B cell (primary cell): ENCODE results near the gene SH3YL1.

Experiments used
- CTCF ChIP-seq: fragments of 200-600 bp; IDR thresholded peaks from one replicate; pipeline ENCODE4 v1.8.0; 2022; ENCODE audit warnings: antibody characterized with exemption, mild to moderate bottlenecking
- EZH2 ChIP-seq: IDR thresholded peaks from 2 replicates; pipeline ENCODE4 v1.6.1; 2012; ENCODE audit warnings: borderline replicate concordance, low read depth, mild to moderate bottlenecking, moderate library complexity, low read length; ENCODE audit not compliant: insufficient read depth, poor library complexity, severe bottlenecking

DNA sequence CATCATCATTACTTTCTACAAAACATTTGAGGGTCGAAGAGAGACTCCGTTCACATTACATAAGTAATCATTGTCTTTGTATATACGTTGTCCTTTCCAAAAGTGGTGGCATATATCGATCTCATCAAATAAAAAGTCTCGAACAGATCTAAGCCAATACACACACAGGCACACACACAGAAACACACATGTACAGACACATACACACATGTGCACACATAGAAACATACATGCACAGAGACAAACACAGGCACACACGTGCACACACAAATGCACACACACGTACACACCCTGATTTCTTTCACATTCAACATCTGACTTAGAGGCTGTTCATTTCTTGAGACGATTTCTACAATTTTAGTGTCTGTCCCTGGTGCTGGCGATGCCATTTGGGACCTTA is 41.5 kb upstream of the SH3YL1 start:
- TF ChIP-seq CTCF (no peak), EZH2 (no peak)
